Right forelimb (tissue), 1 donor: ENCODE results near the gene NEDD9.

ENCODE experiments used
- DNase-seq: peaks from one replicate; pipeline ENCODE4 v3.0.0-alpha.2; 2018

Gene NEDD9

GRCh38 chr6:11232193-11232769, at the start of gene NEDD9:
Gene NEDD9, minus strand, starts transcription at chr6:11232668. Its CDS starts 153 bp downstream, at chr6:11232515.
- DNase-seq, result peak; percentile 91

GRCh38 chr6:11282245-11282644, 49.8 kb upstream of the NEDD9 start:
- DNase-seq, result no peak

DNA sequence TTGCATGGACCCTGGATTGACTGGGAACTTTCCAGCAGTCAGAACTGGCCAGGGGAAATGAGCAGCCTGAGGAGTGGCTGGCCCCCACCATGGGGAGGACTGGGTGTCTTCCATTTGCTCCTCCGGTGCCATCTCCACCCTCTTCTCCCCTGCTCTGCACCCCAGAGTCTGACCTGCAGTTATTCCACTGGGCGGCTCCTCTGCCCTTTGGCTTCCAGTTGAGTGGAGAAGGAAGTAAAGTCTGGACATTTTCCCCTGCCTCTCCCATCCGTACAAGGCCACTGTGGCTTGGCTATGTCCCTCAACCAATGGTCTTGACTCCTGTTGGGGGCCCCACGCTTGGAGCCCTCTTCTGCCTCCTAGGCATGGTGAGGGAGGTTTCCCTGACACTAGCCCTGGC, 47.9 kb upstream of the NEDD9 start:
- no peak for DNase-seq

DNA sequence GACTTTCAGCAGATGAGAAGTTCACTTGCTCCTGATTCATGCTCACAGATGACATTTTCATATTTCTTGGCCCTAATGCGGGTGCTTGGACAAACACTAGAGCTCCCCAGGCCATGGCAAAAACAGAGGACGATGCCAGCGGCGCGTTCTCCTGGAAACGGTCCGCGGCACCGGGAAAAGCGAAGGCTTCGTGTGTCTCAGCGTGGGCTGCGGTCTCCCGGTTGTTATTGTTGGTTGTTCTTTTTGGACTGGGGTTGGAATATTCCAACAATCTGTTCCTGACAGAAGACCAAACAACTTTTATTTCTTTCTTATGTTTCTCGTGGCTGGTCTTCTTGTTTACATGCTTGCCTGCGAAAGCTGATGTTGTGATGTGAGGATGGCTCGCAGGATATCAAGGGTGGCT, 46.8 kb upstream of the NEDD9 start:
- no peak for DNase-seq

GRCh38 chr6:11278207-11278559, 45.7 kb upstream of the NEDD9 start:
- no peak for DNase-seq

DNA sequence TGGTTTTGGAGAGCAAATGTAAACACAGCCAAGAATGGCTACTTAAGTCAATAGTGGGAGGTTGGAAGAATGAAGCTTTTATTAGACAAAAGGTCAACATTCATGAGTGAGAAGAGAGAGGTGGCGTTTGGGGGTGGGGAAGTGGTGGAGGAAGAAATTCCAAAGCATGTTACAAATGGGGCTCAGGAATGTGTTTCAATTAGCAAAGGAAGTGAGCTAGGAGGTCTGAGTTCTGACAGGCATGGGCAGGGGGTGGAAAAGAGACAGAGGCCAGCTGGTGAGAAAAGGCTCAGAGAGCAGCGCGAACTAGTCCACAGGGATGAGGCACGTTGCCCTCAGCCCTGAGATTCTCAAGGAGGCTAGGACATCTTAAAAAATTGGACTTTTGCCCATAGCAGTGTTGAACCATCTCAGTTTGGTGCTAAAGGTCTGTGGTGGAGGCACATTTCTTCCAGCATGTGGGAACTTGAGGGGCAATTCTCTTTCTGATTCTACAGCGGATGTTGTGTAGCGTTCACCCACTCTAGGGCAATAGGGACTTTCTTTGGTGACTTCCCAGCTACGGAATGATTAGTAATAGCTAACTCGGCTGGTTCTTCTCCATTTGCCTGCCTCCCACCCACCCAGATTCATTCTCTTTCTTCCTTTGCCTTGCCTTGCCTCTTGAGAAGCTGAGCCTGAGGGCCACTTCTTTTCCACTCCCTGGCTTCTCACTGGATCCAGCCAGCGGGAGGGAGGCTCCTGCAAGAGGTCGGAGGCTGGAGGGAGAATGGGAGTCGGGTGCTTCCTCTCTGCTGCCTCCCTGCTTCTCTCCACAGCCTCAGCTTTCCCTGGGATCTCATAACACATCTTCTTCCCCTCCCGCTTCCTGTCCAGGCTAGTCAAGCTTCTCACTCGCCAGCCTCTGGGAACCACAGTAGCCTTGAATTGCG, 45.1 kb upstream of the NEDD9 start:
- DNase-seq, result no peak

DNA sequence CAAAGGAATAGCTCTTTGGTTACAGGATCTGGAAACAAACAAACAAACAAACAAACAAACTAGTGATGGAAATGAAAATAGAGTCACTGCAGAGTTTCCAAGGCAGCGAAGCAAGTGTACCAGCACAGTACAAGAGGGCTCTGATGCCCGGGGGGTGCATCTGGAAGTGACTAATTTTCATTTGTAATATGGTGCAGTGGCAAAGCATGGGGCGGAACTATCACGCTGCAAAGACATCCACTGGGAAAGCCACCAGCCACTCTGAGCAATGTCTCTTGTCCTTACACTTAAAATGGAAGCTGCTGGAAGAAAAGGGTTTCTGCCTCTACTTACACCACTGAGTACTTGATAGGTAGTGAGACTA, 44.4 kb upstream of the NEDD9 start:
- DNase-seq, result no peak

DNA sequence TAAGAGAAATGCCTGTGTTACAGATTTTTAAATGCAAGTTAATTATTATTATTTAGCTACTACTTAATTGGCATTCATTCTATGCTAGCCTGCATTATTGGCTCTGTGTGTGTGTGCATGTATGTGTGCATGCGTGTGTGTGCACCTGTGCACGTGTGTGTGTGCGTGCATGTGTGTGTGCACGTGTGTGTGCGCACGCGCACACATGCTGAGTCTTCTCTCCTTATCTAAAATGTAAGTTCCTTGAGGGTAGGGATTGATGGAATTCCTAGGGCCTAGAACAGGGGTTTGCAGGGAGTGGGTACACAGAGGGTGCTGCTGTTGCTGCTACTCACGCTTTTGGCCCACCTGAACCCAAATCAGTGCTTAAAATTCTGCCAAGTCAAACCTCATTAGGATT, 43.8 kb upstream of the NEDD9 start:
- DNase-seq, result no peak

DNA sequence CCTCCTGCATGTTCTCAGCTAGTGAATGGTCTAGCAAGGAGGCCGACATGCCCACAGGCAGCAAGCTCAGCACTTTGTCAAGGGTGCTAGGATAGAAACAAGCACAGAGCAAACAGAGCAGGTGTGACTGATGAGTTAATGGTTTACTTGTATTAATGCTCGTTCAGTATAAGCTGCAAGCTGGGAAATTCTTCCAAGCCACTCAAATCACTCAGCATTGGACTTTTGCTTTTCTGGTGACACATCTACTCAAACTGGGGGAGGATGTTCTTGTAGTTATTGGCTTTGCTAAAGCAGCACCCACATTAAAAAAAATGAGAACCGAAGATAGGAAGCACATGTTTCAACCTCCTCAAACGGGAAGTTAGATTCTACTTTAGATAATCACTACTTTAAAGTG, 43.1 kb upstream of the NEDD9 start:
- no peak for DNase-seq

DNA sequence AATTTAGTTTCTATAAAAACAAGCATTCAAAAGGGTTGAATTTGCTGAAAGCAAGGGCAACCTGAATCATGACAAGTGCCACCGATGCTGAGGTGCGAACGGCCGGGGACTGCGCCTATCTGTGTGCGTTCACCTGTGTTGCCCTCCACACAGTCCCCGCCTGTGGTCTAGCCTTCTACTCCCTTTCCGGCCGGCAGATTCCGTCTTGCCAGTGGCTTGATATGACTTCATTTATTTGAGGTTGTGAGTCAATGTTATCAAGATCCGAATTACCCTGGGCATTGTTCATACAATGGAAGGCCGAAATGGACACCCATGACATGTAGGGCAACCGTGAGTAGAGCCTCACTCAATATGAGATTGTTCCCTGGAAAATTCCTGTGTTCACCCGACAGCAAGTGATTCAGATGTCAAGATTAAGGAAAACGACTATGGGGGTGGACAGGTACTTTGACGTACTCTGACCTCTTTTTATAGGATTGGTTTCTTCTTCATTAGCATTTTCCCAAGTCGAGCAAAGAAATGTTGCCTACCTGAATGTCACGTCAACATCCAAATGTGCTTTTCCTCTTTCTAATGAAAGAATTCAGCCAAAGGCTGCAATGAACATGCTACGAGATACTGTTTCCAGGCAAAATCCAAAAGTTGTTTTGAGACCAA, 41.1 kb upstream of the NEDD9 start:
- no peak for DNase-seq

DNA sequence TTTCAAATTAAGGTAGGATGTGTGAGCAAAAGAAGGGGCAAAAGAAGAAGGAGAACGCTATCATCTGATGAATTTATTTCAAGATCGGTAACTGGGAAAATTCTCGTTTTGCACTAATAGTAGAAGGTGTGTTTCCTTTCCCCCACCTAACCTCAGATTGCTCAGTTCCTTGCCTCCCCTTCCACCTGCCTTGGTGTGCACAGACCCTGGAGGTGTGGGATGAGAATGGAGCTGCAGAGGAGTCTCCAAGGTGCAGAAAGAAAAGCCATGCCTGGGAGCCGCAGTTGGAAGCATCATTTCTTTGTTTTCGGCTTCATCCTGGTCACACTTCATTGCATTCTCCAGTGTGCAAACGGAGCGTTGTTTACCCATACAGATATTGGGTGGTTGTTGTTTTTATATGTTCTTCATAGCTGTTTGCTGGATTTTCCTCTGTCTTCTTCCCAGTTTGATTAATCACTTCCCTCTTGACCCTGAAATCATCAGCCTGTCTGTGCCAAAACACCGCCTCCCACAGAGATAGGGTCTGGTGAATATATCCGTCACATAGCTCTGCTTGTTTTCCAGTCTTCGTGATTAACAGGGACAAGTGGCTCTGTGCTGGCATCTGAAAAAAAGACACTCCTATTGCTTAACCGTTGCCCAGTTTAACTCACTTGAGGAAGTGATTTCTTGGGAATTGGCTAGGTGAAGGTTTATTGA, 40.2 kb upstream of the NEDD9 start:
- DNase-seq, result no peak

DNA sequence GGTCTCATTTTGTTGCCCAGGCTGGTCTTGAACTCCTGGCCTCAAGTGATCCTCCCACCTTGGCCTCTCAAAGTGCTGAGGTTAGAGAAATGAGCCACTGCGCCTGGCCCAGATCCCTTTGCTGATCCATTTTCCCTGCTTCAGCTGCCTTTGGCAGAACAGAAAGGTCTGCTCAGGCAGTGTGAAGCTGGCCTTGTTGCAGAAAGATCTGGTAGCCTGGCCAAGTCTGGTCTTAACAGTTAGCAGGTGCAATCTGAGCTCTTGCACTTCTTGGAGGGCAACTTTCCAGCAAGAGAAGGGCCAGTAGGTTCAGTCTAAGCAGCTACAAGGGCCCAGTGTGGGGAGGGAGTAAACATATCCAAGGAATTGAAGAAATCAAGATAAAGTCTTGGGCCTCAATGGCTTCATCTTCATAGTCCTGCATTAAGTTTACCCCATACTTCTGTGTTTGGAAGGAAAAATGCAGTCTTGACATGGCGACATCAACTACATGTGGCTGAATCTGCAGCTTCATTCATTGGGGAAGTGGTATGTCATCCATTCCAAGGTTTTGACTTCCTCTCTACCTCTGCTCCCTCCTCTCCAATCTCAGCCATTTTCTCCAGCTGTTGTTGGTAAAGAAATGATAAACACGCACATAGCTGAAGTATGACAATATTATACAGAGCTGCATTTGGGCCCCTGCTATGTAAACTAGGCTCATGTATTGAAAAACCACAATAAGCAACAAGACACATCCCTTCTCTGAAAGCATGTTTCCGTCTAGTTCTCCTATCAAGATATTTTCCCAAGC, 39.0 kb upstream of the NEDD9 start:
- DNase-seq, result no peak

GRCh38 chr6:11270030-11271027, 37.9 kb upstream of the NEDD9 start:
- no peak for DNase-seq

DNA sequence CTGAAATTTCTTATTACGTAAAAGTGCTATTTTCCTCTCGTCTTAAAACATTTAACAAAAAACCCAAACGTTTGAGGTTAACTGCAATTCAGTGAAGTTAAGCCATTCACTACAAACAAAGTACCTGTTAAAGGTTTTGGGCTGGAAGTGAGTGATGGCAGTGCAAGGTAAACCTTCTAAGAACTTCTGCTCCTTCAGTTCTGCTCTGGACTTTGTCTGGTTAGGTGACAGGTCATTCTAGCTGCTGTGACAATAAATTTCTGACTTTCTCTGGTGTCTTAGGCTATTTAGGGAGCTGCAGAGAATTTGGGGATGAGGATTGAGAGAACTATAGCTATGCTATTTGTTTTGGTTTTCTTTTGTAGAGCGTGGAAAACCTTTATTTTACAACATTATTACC, 36.5 kb upstream of the NEDD9 start:
- DNase-seq, result no peak

GRCh38 chr6:11266926-11267325, 34.5 kb upstream of the NEDD9 start:
- DNase-seq, result no peak

- no peak for DNase-seq
Observed at GRCh38 chr6:11265932-11266331, 33.5 kb upstream of the NEDD9 start.

GRCh38 chr6:11264100-11264499, 31.6 kb upstream of the NEDD9 start:
- no peak for DNase-seq

- DNase-seq, result peak; percentile 68
Observed at GRCh38 chr6:11263291-11263775, 30.9 kb upstream of the NEDD9 start.

DNA sequence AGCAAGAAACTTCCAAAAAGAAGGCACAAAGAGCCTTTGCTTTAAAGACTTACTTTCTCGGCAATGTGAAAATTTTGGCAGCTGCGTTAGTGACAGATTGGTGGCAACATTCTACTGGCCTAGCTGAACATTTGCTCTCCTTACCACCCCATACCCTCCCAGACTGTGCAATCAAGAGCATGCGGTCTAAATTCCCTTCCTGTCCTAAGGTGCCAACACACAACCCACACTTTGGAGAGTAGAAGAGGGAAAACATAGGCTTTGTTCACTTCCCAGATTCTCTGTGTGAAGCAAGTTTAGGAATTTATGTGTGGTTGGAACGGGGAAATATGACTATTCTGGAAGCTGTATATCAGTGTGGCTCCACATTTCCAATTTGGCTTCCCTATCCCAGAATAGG, 29.8 kb upstream of the NEDD9 start:
- peak; percentile 62 for DNase-seq

- DNase-seq, result no peak
Observed at GRCh38 chr6:11260249-11261038, 28.0 kb upstream of the NEDD9 start.
